Thymus (tissue), 11 donors: ENCODE data around the gene CPNE8. TPM values are rescaled to one million over a fixed set of nuclear protein-coding genes. Genes with fewer than 3 reads are reported as not detected.

Experiments used
- DNase-seq, 9 donors: peaks; one replicate each; pipeline ENCODE4 v3.0.0-alpha.2; 2013; ENCODE audit warnings: low spot score in 9 of 9, low read depth in 6 of 9, missing footprints in 1 of 9
- H3K27ac ChIP-seq, 2 donors: one replicate each; pipeline ENCODE4 v1.5.1; 2013; ENCODE audit warnings: control low read depth in 1 of 2, low read depth in 1 of 2, low read length in 1 of 2, mild to moderate bottlenecking in 1 of 2, moderate library complexity in 1 of 2
- H3K27me3 ChIP-seq, 2 donors: one replicate each; pipeline ENCODE4 v1.5.1; 2013; ENCODE audit warnings: low read length in 1 of 2; ENCODE audit not compliant: control insufficient read depth in 2 of 2, insufficient read depth in 1 of 2
- H3K36me3 ChIP-seq, 2 donors: one replicate each; pipeline ENCODE4 v1.5.1; 2013; ENCODE audit warnings: low read length in 1 of 2, mild to moderate bottlenecking in 1 of 2, moderate library complexity in 1 of 2; ENCODE audit not compliant: control insufficient read depth in 2 of 2, insufficient read depth in 2 of 2
- H3K4me1 ChIP-seq, 2 donors: one replicate each; pipeline ENCODE4 v1.5.1; 2013; ENCODE audit warnings: low read length in 2 of 2; ENCODE audit not compliant: control insufficient read depth in 2 of 2, insufficient read depth in 2 of 2
- H3K4me3 ChIP-seq, 2 donors: one replicate each; pipeline ENCODE4 v1.5.1; 2013; ENCODE audit warnings: low read length in 2 of 2, control low read depth in 1 of 2, mild to moderate bottlenecking in 1 of 2
- H3K9me3 ChIP-seq, 2 donors: one replicate each; pipeline ENCODE4 v1.5.1; 2013; ENCODE audit warnings: low read length in 1 of 2, mild to moderate bottlenecking in 1 of 2; ENCODE audit not compliant: control insufficient read depth in 2 of 2, insufficient read depth in 1 of 2
- WGBS: extraction: QIAGEN DNeasy Blood & Tissue Kit; methylation state at CpG from one replicate; pipeline ENCODE4 v1.1.7; 2013; 5-methylcytosine and 5-hydroxymethylcytosine counted together
- polyA plus RNA-seq: library from polyadenylated mRNA; stranded (reverse); fragments of 200-250 nt; gene quantifications from one replicate; pipeline ENCODE4 v1.2.3, GENCODE V29; 2013
- total RNA-seq: library from RNA; stranded (reverse); fragments of 120-200 nt; gene quantifications from one replicate; pipeline ENCODE4 v1.2.4, GENCODE V29; 2013
- donor health status: healthy.

CPNE8 gene
- total and polyA plus RNA-seq, 2 donors, result 5.1 to 13.4 TPM

DNA sequence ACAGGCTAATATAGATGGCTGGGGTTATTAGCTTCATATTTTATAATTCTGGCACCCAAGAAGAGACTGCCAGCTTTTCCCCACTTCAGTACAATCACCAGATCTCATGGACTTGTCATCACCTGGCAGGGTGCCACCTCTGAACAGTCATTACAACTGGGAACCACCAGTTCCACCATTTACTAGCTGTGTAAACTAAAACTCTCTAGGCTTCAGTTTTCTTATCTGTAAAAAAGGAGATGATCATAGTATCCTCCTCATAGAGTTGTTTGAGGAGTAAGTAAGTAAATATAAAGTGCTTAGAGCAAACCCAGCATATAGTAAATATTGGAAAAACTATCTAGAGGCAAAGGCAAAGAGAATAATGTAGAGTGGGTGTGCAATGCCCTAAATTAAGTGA is 19.3 kb downstream of the CPNE8 start:
- no peaks in the 10 kb centered on the region for H3K4me1 ChIP-seq
- H3K4me3 ChIP-seq, result no peak overlapping the region
- no peak for DNase-seq
- H3K9me3 ChIP-seq, result no peaks in the 10 kb centered on the region
- no peaks in the 10 kb centered on the region for H3K36me3 ChIP-seq
- H3K27ac ChIP-seq, result no peak overlapping the region
- no peaks in the 10 kb centered on the region for H3K27me3 ChIP-seq

DNA sequence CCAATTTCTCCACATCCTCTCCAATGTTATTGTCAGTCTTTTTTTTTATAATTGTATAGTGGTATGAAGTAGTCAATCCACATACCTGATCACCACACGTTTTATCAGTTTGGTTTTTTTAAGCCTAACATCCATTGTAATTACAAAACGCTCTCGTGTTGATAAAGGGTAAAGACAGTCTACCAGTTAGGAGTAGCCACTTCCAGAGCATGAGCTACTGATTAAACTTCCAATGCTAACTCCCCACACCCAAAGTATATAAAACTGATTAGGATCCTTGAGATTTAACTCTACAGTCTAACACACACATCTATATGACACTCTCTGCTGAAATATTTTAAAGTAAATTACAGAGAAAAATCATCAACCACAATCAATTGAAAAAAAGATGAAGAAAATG is 20.7 kb downstream of the CPNE8 start:
- Histone ChIP-seq H3K4me3 (no peak overlapping the region), H3K4me1 (no peaks in the 10 kb centered on the region), H3K27me3 (no peaks in the 10 kb centered on the region), H3K27ac (no peak overlapping the region), H3K9me3 (no peaks in the 10 kb centered on the region), H3K36me3 (no peaks in the 10 kb centered on the region)
- 96% methylated on average over 3 of the region's 3 CpGs for WGBS
- no peak for DNase-seq

DNA sequence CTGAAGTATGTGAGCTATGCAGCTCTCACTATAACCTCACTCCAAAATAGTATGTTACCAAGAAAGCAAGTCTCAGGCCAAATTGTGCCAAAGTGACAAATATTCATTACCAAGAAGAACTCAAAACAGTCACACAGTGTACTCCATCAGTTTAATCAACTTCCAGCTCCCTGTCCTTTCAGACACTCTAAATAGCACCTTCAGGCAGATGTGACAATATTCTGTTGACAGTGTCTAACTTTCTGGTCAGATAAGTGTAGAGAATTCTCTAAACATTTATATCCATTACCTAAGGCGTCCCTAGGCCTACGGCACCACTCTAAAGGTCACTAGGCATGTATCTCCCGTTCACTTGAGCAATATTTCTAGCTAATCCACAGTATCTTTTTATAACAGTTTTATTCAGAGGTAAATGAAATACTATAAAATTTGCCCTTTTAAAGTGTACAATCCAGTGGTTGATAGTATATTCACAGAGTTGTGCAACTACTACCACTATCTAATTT is 21.7 kb downstream of the CPNE8 start:
- no peak for DNase-seq
- Histone ChIP-seq H3K4me3 (no peak overlapping the region), H3K36me3 (no peaks in the 10 kb centered on the region), H3K4me1 (no peaks in the 10 kb centered on the region), H3K27ac (no peak overlapping the region), H3K9me3 (peaks cover 0 to 2% of the 10 kb centered on the region in 2 donors), H3K27me3 (no peaks in the 10 kb centered on the region)
- 97% methylated on average over 3 of the region's 3 CpGs for WGBS

DNA sequence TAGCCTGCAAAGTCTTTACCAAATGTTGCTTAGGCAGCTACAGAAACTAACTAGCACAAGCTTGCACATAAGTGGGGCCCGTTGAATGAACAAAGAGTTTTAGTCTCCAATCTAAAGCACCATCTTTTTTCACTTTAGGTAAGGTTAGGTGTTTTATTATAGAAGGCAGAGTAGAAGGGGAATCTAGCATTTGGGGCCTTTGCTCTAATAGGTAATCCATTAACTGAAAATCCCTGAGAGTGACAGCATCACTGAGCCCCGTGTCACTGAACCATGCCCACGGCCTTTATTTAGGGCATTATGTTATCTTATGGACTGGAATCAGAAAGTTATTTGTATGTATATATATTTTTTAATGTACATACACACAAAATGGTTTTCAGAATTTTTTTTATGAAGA is 25.1 kb downstream of the CPNE8 start:
- Histone ChIP-seq H3K27me3 (no peaks in the 10 kb centered on the region), H3K36me3 (no peaks in the 10 kb centered on the region), H3K27ac (no peak overlapping the region), H3K4me3 (no peak overlapping the region), H3K4me1 (no peaks in the 10 kb centered on the region), H3K9me3 (peaks cover 0 to 2% of the 10 kb centered on the region in 2 donors)
- DNase-seq, result no peak
- 96% methylated on average over 3 of the region's 3 CpGs for WGBS

DNA sequence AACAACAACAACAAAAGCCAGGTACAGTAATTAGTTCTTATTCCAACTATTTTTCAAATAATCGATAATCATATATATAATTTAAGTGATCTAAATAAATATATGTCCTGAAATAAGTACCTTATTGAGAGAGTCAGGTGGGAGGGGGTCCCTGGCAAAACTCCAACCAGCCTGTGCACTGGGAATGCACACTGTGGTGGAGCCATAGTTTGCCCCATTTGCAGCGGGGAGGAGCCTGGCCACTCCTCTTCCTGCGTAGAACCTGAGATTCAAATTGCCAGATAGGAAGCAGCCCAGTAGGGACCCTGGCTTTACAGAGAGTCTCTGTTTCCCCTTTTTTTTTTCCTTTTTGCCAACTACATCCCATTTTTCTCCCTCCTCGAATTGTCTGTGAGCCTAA is 26.4 kb downstream of the CPNE8 start:
- Histone ChIP-seq H3K27me3 (no peaks in the 10 kb centered on the region), H3K27ac (no peak overlapping the region), H3K4me1 (no peaks in the 10 kb centered on the region), H3K9me3 (peaks cover 0 to 2% of the 10 kb centered on the region in 2 donors), H3K4me3 (no peak overlapping the region), H3K36me3 (no peaks in the 10 kb centered on the region)
- DNase-seq, result no peak
- WGBS, result 97% methylated on average over 4 of the region's 4 CpGs

DNA sequence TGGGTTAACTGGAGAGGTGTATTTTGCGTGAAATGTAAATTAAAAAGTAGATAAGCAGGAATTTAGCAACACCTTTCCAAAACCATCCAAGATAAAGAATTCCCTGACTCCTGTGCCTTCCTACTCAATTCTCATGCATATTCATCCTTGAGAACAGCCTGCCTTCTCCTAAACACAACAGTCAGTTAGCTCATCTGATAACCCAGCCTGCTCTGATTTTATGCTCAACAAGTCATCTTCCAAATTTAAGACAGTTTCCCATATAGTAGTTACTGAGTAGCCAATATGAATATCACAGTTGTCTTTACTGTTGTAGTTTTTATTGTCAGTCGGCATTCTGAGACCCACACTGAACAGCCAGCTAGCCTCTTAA is 27.1 kb downstream of the CPNE8 start:
- Histone ChIP-seq H3K27ac (no peak overlapping the region), H3K4me1 (no peaks in the 10 kb centered on the region), H3K27me3 (no peaks in the 10 kb centered on the region), H3K4me3 (no peak overlapping the region), H3K36me3 (no peaks in the 10 kb centered on the region), H3K9me3 (peaks cover 0 to 2% of the 10 kb centered on the region in 2 donors)
- no peak for DNase-seq
- 97% methylated on average over 2 of the region's 2 CpGs for WGBS

DNA sequence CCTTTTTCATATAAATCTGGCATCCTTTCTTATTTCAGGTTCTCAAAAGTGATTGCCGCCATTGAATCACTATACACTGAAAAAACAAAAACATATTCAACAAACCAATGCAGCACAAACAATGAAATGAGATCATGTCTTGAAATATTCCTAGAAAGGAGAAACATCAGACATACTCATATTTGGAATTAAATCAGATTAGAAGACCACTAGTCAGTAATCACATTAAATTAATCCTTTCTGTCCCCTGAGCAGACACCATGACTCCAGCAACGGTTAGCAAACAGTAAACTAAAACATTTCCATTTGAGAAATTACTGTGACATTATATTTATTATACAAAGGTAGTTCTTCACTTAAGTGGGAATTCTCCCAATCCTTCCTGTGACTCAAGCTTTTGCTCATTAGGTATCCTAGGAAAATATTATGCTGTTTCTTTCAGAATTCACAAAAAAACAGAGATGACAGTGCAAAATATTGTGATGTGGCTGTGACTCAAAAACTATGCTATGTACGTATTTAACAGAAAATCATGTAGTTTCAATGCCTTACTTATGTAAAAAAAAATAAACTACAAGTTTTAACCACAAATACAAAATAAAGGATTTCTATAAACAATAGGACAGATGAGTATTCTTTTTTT is 29.7 kb downstream of the CPNE8 start:
- Histone ChIP-seq H3K27me3 (no peaks in the 10 kb centered on the region), H3K36me3 (no peaks in the 10 kb centered on the region), H3K27ac (no peak overlapping the region), H3K4me3 (no peak overlapping the region), H3K4me1 (no peaks in the 10 kb centered on the region), H3K9me3 (peaks cover 0 to 2% of the 10 kb centered on the region in 2 donors)
- DNase-seq, result no peak
- 96% methylated on average over 3 of the region's 3 CpGs for WGBS

DNA sequence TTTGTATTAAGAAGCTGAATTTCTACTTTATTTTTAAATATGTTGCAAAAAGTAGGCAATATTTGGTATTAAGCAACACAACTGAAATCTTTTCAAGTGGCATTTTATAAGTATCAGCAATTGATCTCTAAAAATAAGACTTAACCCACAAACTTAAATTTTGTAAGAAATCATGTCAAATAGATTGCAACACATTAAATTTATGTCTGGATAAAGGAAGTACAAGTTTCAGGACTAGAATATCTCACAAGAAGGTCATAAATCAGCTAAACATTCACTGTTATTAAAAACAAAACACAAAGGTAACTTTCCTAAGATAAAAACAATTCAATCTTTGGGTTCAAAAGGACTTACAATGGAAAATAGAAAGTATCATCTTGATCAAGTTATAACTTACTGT is 32.8 kb downstream of the CPNE8 start:
- no peak overlapping the region for H3K27ac ChIP-seq

DNA sequence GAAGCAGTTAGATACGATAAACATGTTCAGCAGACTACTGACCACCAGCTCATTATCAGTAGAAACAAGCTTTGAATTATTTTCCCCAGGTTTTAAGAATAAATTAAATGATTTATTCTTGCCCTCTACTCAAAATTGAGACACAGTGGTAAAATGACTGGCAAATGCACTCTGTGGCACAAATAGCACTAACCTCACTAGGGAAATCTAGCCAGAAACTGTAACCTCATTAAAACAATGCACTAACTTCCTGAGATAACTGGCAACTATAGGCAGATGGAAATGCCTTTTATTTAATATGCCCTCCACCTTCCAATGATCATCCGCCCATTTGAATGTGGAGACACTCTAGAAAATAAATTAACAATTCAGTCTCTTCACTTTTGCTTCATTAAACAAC is 33.2 kb downstream of the CPNE8 start:
- no peaks in the 10 kb centered on the region for H3K9me3 ChIP-seq
- H3K27ac ChIP-seq, result no peak overlapping the region
- no peaks in the 10 kb centered on the region for H3K36me3 ChIP-seq
- no peak overlapping the region for H3K4me3 ChIP-seq
- H3K27me3 ChIP-seq, result no peaks in the 10 kb centered on the region
- no peaks in the 10 kb centered on the region for H3K4me1 ChIP-seq
- DNase-seq, result no peak
- 89% methylated on average over 2 of the region's 2 CpGs for WGBS

More for the DNA sequence above, 32.8 kb downstream of the CPNE8 start:
- no peaks in the 10 kb centered on the region for H3K36me3 ChIP-seq
- H3K9me3 ChIP-seq, result no peaks in the 10 kb centered on the region
- no peak for DNase-seq
- no peaks in the 10 kb centered on the region for H3K27me3 ChIP-seq
- no peaks in the 10 kb centered on the region for H3K4me1 ChIP-seq
- no peak overlapping the region for H3K4me3 ChIP-seq

DNA sequence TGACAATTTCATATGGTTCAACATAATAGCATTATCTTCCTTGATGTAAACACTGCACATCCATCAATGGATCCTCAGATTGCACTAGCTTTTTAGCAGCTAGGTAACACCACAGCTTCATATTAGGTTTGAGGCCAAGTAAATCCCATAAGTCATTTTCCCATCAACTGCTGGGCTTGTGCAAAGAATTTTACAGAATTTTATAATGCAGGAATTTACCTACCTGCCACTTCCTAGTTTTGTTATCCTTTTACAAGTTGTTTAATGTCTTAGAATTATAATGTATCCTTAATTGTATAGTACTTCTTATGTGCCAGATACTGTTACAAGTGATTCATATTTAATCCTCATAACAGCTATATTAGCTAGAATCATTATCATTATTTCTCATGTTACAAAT is 36.4 kb downstream of the CPNE8 start:
- H3K36me3 ChIP-seq, result no peaks in the 10 kb centered on the region
- H3K9me3 ChIP-seq, result no peaks in the 10 kb centered on the region
- no peak overlapping the region for H3K4me3 ChIP-seq
- H3K27me3 ChIP-seq, result no peaks in the 10 kb centered on the region
- H3K4me1 ChIP-seq, result no peaks in the 10 kb centered on the region
- no peak for DNase-seq
- no peak overlapping the region for H3K27ac ChIP-seq
